HG03520 (cell line): ENCODE measurements around the gene RRBP1.

ENCODE experiments used
- ATAC-seq: cut with Tn5 transposase; IDR thresholded peaks from one replicate; pipeline ENCODE4 v1.9.1; 2021; ENCODE audit warnings: mild to moderate bottlenecking, moderate library complexity; ENCODE audit not compliant: unreplicated experiment

RRBP1 gene, protein sequence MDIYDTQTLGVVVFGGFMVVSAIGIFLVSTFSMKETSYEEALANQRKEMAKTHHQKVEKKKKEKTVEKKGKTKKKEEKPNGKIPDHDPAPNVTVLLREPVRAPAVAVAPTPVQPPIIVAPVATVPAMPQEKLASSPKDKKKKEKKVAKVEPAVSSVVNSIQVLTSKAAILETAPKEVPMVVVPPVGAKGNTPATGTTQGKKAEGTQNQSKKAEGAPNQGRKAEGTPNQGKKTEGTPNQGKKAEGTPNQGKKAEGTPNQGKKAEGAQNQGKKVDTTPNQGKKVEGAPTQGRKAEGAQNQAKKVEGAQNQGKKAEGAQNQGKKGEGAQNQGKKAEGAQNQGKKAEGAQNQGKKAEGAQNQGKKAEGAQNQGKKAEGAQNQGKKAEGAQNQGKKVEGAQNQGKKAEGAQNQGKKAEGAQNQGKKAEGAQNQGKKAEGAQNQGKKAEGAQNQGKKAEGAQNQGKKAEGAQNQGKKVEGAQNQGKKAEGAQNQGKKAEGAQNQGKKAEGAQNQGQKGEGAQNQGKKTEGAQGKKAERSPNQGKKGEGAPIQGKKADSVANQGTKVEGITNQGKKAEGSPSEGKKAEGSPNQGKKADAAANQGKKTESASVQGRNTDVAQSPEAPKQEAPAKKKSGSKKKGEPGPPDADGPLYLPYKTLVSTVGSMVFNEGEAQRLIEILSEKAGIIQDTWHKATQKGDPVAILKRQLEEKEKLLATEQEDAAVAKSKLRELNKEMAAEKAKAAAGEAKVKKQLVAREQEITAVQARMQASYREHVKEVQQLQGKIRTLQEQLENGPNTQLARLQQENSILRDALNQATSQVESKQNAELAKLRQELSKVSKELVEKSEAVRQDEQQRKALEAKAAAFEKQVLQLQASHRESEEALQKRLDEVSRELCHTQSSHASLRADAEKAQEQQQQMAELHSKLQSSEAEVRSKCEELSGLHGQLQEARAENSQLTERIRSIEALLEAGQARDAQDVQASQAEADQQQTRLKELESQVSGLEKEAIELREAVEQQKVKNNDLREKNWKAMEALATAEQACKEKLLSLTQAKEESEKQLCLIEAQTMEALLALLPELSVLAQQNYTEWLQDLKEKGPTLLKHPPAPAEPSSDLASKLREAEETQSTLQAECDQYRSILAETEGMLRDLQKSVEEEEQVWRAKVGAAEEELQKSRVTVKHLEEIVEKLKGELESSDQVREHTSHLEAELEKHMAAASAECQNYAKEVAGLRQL (N-terminal part only)

DNA sequence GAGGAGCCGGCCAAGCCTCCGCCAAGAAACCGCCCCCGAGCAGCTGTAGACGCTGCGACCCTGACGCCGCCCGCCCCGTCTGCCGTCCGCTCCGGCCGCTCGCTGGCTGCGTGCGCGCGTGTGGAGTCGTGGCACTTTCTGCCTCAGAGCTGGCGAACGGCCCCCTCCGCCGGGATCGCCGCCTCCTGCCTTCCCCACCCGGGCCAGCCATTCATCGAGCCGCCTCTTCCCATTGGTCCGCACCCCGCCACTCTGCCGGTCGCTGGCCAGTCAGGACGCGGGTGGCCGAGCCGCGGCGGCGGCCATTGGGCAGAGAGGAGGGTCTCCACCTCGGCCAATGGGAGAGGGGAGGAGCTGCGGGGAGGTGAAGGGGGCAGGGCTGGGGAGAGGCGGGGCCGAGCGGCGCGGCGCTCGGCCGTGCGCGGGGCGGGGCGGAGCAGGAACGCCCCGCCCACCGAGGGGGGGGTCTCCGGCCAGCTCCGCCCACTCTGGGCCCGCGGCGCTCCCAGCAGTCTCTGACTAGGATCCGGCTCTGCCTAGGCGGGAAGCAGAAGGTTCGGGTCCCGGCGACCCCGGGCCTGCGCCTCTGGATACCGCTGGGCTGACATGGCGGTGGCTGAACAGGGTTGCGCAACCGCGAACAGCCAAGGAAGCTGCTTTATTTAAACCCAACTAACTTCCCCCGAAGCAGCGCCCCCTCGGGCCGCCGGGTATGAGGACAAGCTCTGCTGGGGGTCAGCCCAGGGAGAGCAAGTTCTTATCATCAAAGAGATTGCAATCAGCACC, at the start of gene RRBP1:
Gene RRBP1, minus strand, starts transcription at position 140 of the 786 bp plus-strand sequence. CDS start 21,735 bp downstream, outside the sequence.
- ATAC-seq, result peak; percentile 87

DNA sequence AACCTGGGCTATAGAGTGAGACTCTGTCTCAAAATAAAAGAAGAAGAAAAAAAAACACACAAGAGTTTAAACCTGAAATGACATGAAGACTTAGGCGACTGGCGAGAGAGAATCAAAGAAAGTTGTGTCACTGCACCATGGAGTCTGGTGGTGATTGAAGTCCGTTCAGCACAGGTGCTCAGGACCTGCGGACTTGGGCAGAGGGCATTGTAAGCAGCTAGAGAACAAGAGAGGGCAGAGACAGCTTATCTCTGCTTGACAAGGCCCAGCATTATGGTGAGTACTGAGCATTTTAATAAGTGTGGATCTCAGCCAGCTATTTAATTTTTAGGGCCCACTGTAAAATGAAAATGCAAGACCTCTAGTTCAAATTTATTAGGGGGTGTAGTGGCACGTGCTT, 49.2 kb upstream of the RRBP1 start:
- ATAC-seq, result no peak

DNA sequence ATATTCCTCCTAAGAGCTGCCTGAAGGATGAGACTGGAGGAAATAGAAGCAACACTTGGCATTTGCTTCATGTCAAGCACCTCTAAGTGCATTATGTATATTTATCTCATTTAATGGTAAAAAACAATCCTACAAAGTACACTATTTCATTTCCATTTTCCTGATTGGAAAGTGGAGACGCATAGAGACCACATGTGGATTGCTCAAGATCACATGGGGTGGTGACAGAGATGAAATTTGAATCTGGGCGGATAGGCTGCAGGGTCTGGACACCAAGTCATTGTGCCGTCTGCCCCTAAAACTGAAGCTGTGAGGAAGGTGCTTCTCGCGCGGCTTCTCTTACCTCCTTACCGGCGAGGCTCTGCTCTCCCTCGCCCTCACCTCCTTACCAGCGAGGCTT, 48.0 kb upstream of the RRBP1 start:
- no peak for ATAC-seq

DNA sequence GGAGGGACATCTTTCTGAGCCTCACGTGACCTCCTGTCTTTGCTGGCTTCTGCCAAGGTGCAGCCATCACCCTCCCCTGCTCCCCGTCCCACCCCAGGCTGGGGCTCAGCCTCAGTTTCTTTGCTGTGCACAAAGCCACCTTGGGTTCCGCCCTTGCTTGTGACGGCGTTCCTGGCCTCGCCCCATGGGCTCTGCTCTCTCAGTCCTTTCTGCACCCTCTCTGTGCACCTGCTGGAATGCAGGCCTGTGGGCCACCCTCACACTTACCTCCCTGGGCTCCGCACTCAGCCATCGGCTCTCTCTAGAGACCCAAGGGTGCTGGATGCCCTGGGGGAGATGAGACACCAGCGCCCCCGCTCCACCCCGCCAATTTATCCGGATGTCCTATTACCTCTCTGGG, 46.0 kb upstream of the RRBP1 start:
- ATAC-seq, result no peak

DNA sequence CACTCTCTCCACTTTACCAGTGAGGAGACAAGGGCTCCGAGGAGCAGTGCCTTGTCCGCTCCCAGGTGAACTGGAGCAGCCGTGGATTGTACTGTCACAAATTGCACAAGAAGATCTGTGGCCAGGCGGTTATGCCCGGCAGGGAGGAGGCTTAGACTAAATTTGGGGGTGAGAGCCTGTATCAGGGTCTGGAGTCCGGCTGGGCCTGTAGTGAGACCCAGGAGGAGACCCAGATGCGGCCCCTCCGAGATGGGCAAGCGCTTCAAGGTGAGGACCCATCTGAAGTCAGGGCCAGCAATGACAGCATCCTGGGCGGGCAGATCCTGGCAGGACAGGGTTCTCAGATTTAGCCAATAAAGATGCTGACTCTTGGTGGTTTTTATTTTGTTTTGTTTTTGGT, 45.3 kb upstream of the RRBP1 start:
- ATAC-seq, result no peak

DNA sequence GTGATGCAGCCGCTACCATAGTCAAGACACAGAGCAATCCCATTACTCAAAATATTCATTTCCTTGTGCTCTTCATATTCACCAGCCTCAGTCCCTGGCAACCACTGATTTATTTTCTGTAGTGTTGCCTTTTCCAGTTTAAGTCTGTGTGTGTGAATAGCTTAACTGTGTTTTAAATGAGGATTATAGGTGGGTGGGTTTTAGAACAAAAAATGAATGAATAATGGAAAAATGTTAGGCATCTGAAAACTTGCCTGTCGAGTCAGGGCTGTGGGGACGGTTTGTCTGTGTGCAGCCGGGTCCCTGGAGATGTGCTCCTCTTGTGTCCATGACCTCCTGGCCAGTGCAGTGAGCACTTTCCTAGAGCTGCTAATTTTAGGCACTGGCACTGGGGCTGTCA, 44.9 kb upstream of the RRBP1 start:
- no peak for ATAC-seq

DNA sequence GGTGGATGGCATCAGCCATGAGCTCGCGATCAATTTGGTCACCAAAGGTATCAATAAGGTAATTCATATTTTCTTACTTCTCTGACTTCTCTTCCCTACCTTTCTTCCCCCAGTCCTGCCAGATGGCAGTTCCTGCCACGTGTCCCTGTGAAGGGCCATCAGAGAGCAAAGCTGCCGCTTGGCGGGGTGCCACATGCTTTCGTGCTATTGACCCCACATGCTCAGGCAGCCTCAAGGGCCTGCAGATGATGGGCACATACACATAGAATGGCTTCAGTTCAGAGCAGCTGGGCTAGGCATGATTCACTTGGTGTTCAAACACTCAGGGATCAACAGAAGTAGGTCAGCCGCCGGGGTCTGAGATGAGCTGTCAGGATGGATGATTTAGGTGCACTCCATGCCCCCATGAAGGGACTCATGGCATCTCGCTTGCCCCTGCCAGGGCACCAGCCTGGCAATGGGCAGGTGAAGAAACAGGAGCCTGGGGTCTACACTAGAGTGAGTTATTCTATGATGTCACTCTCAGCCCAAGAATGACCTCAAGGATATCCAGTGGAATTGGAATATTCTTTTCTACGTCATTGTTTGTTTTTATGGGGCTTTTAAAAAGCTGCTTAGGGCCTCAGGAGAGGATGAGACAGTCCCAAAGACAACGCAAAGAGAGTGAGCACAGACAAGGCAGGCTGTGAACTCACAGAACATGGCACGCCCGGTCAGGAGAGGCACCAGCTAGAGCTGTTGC, 43.2 kb upstream of the RRBP1 start:
- ATAC-seq, result no peak

DNA sequence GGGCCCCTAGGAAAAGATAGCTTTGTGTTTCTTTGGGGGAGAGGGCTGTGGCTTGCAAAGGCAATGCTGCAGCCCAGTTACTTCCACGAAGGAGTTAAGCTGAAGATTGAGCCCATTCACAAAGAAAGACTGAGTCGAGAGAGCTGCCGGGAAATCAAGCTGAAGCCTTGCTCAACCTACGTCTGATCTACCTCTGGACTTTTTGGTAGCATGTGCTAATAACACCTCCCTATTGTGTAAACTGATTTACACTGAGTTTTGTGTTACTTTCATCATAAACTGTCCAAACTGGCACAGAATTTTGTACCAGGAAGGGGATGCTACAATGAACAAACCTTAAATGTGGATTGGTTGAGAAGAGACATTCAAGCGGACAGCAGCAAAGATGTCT, 41.3 kb upstream of the RRBP1 start:
- ATAC-seq, result no peak

DNA sequence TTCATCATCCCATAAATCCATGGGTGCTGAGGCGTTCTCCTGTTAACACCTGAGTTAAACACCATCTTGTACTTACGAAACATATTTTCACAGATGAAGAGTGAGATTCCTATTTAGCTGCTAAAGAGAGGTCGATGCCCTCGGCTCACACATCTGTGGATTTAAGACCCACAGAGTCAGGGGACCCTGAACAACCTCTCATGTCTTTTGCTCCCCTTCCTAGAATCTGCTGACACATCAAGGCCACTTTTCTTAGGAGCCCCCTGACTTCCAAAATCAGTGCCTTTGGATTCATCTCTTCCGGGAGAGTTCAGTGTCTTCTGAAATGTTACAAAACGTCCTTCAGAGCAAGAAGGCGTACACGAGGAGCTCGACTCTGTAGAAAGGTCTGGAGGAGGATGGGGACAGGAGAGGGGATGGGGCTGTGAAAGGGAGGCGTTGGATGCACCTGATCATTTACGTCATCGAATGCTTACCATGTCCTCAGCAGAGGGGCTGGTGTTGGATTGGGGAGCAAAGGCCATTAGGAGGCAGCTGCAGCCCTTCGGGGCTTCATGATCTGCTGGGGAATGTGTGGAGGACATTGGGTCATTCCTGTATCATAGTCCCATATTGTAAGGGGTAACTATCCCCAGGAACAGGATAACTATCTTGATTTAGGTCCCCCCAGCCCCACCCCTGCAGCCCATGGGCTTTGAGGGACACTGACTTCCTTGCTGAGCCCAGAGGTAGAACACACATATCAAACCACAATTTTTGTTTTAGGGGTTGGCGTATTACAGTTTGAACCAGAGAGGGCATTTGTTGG, 40.7 kb upstream of the RRBP1 start:
- ATAC-seq, result no peak

DNA sequence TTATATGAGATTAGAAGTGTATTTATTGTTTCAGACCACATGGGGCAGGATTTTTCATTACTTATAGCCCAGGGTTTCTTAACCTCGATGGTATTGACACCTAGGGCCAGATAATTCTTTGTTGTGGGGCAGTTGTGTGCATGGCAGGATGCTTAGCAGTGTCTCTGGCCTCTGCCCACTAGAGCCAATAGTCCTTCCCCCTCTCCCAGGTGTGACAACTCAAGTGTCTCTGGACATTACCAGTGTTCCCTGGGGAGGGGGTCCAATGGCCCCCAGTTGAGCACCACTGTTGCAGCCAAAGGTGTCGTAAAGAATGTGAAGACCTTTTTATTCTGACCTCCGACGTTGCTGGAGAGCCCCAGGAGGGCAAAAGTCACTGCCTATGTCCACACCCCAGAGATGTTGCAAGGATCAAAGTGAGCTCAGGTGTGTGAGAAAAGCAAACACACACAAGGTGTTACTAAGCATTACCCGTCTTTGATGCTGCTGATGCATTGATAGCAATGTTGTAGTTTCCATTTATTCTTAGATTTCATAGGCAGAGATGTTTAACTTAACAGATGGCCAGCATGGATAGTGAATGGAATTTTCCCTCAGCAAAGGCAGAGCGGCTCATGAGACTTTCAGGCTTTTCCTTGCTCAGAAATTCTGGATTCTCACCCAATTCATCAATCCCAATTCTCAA, 39.9 kb upstream of the RRBP1 start:
- no peak for ATAC-seq

DNA sequence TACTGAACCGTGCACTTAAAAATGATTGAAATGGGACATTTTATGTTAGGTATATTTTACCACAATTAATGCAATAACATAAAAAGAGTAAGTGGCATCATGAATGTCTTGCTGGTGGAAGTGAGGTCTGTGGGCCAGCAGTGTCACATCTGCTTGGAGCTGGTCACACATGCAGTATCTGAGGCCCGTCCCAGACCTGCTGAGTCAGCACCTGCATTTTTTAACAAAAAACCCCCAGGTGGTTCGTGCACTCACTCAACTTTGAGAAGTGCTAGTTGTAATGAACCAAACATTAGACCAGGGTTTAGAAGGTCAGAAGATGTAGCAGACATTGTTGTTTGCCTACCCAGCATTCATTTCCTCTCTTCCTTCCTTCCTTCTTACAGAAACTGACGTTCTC, 38.7 kb upstream of the RRBP1 start:
- no peak for ATAC-seq

DNA sequence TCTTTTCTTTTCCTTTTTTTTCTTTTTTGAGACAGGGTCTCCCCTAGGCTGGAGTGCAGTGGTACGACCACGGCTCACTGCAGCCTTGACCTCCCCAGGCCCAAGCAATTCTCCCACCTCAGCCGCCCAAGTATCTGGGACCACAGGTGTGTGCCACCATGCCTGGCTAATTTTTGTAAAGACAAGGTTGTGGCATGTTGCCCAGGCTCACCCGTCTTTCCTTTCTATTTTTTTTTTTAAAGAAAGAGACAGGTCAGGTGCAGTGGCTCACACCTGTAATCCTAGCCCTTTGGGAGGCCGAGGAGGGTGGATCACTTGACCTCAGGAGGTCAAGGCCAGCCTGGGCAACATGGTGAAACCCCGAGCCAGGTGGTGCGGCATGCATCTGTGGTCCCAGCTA, 34.3 kb upstream of the RRBP1 start:
- no peak for ATAC-seq

DNA sequence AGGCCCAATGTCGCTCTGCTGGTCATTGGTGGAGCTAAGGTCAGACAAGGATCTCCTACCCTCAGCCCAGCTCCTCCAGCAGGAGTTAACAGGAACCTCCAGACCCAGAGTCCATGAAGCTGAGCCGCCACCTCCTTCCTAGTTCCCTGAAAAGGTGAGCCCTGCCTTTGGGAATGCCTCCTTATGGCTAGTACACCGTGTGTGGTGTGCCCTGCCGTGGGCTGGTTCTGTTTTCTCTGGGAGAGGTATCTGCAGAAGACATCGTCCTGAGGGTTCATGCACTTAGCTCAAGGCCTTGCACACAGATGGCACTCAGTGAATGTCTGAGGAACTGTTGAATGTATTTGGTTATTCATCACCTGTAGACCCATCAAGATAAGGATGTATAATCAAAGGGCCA, 33.0 kb upstream of the RRBP1 start:
- ATAC-seq, result no peak

DNA sequence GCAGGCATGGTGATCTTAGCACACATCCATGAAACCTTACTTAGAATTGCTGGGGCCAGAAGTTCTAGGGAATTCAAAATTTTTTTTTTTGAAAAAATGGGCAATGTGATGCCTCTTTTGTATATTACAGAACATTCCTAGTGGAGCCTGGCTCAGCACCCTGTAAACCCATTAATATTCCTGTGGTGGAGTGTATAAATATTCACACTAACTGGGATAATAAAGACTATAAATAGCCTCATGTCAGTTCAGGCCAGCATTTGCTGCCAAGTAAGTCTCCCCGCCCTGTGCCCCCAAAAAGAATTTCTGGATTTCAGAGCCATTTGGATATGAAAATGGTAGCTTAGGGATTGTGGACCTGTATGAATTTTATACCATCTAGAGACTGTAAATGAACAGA, 32.6 kb upstream of the RRBP1 start:
- ATAC-seq, result no peak

DNA sequence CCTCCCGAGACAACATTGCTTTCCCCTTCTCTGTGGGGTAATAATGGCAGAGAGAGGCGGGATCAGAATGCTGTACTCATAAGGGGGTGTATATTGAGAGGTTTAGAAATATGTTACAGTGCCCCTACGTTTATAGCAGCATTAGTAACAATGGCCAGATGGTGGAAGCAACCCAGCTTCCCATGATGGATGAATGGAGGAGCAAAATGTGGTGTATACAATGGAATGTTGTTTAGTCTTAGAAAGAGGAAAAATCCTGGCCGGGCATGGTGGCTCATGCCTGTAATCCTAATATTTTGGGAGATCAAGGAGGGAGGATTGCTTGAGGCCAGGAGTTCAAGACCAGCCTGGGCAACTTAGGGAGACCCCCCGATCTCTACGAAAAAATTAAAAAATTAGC, 30.7 kb upstream of the RRBP1 start:
- no peak for ATAC-seq

DNA sequence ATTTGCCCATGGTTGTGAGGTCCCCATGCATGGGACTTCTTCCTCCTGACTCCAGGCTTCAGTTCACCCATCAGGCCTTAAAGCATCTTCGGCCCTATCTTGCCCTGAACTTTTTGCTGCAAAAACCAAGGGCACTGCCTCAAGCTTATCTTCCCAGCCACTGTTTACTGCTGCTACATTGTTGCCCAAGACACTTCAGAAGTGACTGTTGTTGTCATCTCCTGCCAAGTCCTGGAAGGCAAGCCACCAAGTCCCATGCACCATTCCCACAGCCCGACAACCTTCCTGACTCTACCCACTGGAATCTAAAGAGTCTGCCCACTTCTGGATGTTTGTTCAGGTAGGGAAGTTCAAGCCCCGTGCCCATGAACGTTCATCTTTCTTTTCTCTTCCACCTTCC, 30.2 kb upstream of the RRBP1 start:
- ATAC-seq, result no peak

DNA sequence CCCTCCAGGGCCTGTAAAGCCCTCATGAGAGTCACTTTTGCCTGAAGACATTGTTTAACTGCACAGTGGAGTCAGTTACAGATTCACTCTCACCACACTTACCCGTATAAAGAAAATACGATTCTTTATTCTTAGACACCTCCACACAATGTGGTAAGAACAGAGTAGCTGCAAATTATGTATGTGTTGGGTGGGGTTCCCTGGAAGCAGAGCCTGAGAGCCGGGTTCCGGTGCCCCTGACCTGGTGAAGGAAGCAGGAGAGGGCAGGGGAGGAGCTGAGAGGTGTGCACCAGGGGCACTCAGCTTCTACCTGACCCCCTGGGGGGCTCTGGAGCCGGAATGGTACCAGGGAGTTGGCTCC, 29.2 kb upstream of the RRBP1 start:
- ATAC-seq, result no peak

DNA sequence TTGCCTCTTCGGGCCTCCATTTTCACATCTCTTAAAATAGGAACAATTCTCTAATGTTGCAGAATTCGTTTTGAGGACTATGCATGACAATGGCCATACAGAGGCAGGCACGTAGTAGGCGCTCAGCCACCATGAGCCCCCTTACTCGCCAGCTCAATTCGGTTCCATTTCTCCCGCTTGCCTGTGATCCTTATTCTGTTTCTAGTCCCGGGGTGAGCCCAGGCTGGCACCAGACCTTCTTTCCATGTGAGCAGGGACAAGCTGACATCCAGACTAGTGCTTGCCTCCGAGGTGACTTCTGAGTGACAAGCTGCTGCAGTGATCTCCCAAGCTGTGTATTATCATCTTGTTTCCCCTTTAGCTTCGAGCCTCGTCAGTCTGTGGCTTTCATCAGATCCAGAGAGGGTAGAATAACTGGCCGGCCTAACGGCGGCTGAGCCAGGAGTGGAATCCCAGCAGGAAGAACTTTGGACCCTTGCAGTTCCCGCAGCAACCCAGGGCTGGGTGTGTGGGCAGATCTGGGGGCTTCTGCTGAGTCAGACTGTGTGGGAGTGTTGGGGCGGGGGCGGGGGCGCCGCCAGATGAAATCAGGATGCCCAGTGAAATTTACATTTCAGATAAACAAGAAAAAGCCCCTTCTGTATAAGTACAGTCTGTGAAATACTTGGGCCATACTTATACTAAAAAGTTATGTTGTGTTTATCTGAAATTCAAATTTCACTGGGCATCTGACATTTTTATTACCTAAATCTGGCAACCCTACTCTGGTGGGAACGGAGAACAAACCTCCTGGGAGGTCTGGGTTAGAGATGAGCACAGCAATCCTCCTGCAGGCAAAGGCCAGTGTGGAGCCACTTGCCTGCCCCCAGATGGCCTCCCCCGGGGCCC, 28.6 kb upstream of the RRBP1 start:
- no peak for ATAC-seq
